Choroid plexus epithelial cell (primary cell): ENCODE data around the gene HNRNPDL.
"Not testable (repeated sequence)": the region's sequence is repeated elsewhere in the genome, so short reads cannot be mapped to it uniquely, and the experiment has no call there.

ENCODE experiments used
- DNase-seq: peaks from one replicate; pipeline ENCODE4 v3.0.0-alpha.2; 2010; ENCODE audit warnings: low read depth
- H3K4me3 ChIP-seq: 2 replicates; pipeline ENCODE4 v1.5.1; 2011; ENCODE audit warnings: low read depth, mild to moderate bottlenecking, control low read depth, low read length, moderate library complexity
- CTCF ChIP-seq: conservative IDR thresholded peaks from 2 replicates; pipeline ENCODE4 v1.5.1; 2011; ENCODE audit warnings: low read depth, mild to moderate bottlenecking, control low read depth, inconsistent platforms, low read length, moderate library complexity

Gene HNRNPDL

GRCh38 chr4:82403725-82404124 is 26.5 kb downstream of the HNRNPDL start:
- DNase-seq, result peak; percentile 28
- H3K4me3 ChIP-seq, result no peak overlapping the region
- no peak for TF ChIP-seq CTCF

GRCh38 chr4:82402196-82402775 is 28.0 kb downstream of the HNRNPDL start:
- DNase-seq, result no peak
- no peak for TF ChIP-seq CTCF
- H3K4me3 ChIP-seq, result no peak overlapping the region

- TF ChIP-seq CTCF, result no peak
- no peak for DNase-seq
- H3K4me3 ChIP-seq, result no peak overlapping the region
Measured at GRCh38 chr4:82401600-82401999, 28.7 kb downstream of the HNRNPDL start.

- DNase-seq, result no peak
- no peak for TF ChIP-seq CTCF
Measured at GRCh38 chr4:82398263-82398662, 32.0 kb downstream of the HNRNPDL start.

GRCh38 chr4:82397527-82397926 is 32.7 kb downstream of the HNRNPDL start:
- no peak for DNase-seq

More at GRCh38 chr4:82398263-82398662, 32.0 kb downstream of the HNRNPDL start:
- no peak overlapping the region for H3K4me3 ChIP-seq

DNA sequence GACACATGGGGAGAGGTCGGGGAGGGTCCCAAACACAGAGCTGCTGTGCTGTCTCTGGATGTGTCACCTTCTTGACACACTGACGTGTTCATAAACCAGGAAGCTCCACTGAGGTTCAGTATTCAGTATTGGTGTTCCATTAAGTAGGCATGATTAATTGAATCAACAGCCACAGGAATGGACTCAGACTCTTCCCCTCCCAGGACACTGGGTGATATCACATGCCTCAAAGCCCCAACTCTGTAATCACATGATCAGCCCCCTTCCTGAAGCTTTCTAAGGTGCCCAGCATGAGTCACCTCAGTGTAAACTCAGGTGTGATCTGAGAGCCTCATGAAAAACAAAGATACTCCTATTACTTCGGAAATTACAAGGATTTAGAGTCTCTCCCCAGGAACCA is 35.4 kb downstream of the HNRNPDL start:
- no peak for DNase-seq
- no peak for TF ChIP-seq CTCF
- H3K4me3 ChIP-seq, result no peak overlapping the region

More at GRCh38 chr4:82397527-82397926, 32.7 kb downstream of the HNRNPDL start:
- no peak overlapping the region for H3K4me3 ChIP-seq
- TF ChIP-seq CTCF, result no peak

GRCh38 chr4:82390061-82390460 is 40.2 kb downstream of the HNRNPDL start:
- DNase-seq, H3K4me3 ChIP-seq: not testable (repeated sequence)
